Right cardiac atrium (tissue), 5 donors: ENCODE data around the gene TBC1D22B. TPM values are rescaled to one million over a fixed set of nuclear protein-coding genes. Genes with fewer than 3 reads are reported as not detected.

Source experiments
- ATAC-seq, 2 donors: fragments of 200-7000 bp; cut with Tn5 transposase; one replicate each; pipeline versions ENCODE4 v1.8.0 to v1.9.1; 2020; ENCODE audit warnings: moderate library complexity in 2 of 2, mild to moderate bottlenecking in 1 of 2
- DNase-seq, 3 donors: peaks; one replicate each; pipeline ENCODE4 v3.0.0-alpha.2; 2020
- H3K27ac ChIP-seq: one replicate; pipeline ENCODE4 v1.5.1; 2013; ENCODE audit warnings: mild to moderate bottlenecking, low read length, control low read depth, moderate library complexity
- H3K27me3 ChIP-seq: one replicate; pipeline ENCODE4 v1.6.1; 2013; ENCODE audit not compliant: control insufficient read depth, insufficient read depth
- H3K4me1 ChIP-seq: one replicate; pipeline ENCODE4 v1.6.1; 2013; ENCODE audit warnings: low read length; ENCODE audit not compliant: control insufficient read depth, insufficient read depth
- H3K4me3 ChIP-seq: one replicate; pipeline ENCODE4 v1.5.1; 2013; ENCODE audit warnings: low read length, control low read depth
- H3K9me3 ChIP-seq: one replicate; pipeline ENCODE4 v1.6.1; 2013; ENCODE audit warnings: low read length; ENCODE audit not compliant: control insufficient read depth
- WGBS: extraction: QIAGEN DNeasy Blood & Tissue Kit; methylation state at CpG from one replicate; pipeline ENCODE4 v1.1.7; 2013; 5-methylcytosine and 5-hydroxymethylcytosine counted together
- intact Hi-C, 4 donors: fragments of 100-400 bp; cut with DNase I; formaldehyde crosslinking; loops; one replicate each; pipeline versions ENCODE4 v1.11.0 to v1.14.0; 2022 to 2023
- polyA plus RNA-seq: library from polyadenylated mRNA; stranded (reverse); fragments of 200-250 nt; gene quantifications from one replicate; pipeline ENCODE4 v1.2.3, GENCODE V29; 2013
- total RNA-seq, 4 donors: library from RNA; stranded (reverse); fragmentation: NEBNext Ultra II Directional; extraction: Animal tissue kit (Norgen Biotek cat#: 25700); gene quantifications; one replicate each; pipeline ENCODE4 v1.2.1, GENCODE V29; 2021
- donor health status: healthy with polysubstance abuse.
- donor health status: DM: no; HTN: yes; CAD: no.
- donor health status: DM: no; HTN: no; CAD: no.
- donor health status: DM: no; HTN: yes; CAD: no; lungs with severe emphysema.
- donor health status: DM: yes; HTN: yes; CAD: no.

The TBC1D22B gene
- total and polyA plus RNA-seq, 5 donors: 4.6 to 9.2 (median 7.3) TPM

DNA sequence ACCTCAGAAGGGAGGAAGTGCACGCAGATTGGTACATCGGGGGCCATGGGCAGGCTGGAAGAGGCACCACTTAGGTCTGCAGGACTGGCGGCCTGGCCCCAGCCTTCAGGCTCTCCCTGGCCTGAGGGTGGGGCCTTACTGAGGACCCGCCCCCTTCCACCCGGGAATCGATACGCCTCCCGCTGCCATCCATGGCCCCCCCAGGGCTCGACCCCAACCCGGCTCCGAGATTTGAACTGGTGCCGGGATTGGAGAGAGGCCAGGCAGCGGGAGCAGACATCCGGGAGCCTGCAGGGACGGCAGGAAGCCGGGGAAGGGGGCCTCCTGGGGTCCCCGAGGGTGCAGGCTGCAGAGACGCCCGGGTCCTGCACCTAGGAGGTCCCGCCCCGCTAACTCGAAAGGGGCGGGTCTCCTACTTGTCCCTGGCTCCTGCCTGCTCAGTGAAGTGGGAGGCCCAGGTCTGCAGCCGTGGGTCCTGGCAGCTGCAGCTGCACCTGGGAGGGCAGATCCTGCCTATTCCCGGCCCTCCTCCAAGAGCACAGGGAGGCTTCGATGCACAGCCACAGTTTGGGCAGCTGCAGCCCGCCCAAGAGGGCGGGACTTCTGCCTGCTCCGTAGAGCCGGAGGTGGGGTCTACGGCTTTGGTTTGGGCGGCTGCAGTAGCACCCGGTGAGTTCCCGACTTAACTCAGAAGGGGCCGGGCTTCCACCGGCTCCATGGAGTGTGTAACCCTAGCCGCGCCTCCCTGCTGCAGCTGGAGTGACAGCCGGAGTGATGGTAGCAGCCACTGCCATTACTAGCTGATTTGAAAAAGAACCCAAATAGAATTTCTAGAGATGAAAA is 35.2 kb upstream of the TBC1D22B start:
- ATAC-seq (peak; percentile 97 to 98), DNase-seq (peak; percentile 82 to 94 (median 92))
- intact Hi-C loops: no loop called here
- no peaks in the 10 kb centered on the region for H3K9me3 ChIP-seq
- no peak overlapping the region for H3K27ac ChIP-seq
- H3K4me1 ChIP-seq: no peaks in the 10 kb centered on the region
- WGBS: under 1% methylated on average over 39 of the region's 39 CpGs
- no peaks in the 10 kb centered on the region for H3K27me3 ChIP-seq
- H3K4me3 ChIP-seq: peak overlapping the region; percentile 57

- intact Hi-C loops: no loop called here
- DNase-seq (no peak), ATAC-seq (no peak)
- Histone ChIP-seq H3K4me1 (no peaks in the 10 kb centered on the region), H3K9me3 (no peaks in the 10 kb centered on the region), H3K4me3 (peak overlapping the region; percentile 57), H3K27ac (no peak overlapping the region), H3K27me3 (no peaks in the 10 kb centered on the region)
Observed at GRCh38 chr6:37222992-37223391, 34.6 kb upstream of the TBC1D22B start.

DNA sequence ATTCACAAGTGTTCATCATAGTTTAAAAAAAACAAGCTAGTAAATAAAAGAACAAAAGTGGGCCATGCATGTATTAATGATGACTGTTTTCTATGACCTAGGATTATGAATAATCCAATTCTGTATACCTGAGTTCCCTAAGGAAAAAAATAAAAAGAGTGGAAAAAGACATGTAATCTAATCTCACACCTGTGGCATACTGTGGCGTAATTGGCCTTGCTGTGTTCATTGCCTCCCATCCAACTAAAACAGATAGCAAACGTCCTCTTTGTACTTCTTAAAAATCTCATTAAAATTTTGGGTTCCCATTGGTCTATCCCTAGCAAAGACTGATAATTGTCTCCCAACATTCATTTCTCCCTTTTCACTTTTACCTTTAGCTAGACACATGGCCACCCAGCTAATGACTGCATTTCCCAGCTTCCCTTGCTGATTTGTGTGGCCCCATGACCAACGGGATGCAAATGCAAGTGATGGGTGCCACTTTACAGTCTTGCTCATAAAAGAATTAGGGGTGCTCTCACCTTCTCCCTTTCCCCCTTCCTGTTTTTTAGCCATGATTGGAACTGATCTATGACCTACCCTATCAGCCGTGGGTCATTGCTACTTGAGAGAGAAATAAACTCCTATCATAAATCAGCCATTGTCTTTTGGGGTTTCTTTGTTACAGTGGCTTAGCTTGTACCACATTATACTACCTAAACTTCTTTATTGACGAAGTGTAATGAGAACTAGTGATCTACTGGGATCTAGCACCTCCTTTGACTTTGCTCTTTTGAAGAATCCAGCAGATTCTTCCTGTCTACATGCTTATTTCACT is 32.0 kb upstream of the TBC1D22B start:
- Histone ChIP-seq H3K27me3 (no peaks in the 10 kb centered on the region), H3K4me3 (no peak overlapping the region), H3K9me3 (no peaks in the 10 kb centered on the region), H3K4me1 (no peaks in the 10 kb centered on the region), H3K27ac (no peak overlapping the region)
- 79% methylated on average over 5 of the region's 5 CpGs for WGBS
- intact Hi-C loops: no loop called here
- DNase-seq (no peak), ATAC-seq (no peak)

GRCh38 chr6:37230104-37230503 is 27.5 kb upstream of the TBC1D22B start:
- Histone ChIP-seq H3K9me3 (no peaks in the 10 kb centered on the region), H3K4me1 (no peaks in the 10 kb centered on the region), H3K4me3 (no peak overlapping the region), H3K27ac (no peak overlapping the region), H3K27me3 (no peaks in the 10 kb centered on the region)
- ATAC-seq: no peak
- DNase-seq: no peak
- 92% methylated on average over 6 of the region's 6 CpGs for WGBS
- intact Hi-C loops: no loop called here

DNA sequence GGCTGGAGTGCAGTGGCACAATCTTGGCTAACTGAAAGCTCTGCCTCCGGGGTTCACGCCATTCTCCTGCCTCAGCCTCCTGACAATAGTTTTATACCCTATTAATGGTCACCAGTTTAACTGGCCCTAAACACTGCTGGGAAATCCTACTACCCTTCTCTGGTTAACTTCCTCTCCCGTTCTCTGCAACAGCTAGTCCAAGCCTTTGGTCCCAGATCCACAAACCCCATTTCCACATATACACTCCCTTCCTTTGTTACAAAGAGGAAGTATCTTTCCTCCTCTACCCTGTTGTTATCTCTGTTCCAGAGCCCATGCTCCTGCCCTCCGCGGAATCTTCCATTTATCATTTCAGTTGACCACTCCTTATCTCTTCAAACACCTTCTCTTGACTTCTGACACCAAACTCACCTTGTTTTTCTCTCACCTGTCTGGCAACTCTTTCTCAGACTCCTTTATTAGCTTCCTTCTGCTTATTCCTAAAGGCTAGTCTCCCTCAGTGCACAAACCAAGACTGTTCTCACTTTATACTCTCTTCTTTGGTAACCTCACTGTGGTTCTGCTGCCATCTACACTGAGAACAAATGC is 25.0 kb upstream of the TBC1D22B start:
- H3K4me3 ChIP-seq: no peak overlapping the region
- no peak for DNase-seq
- ATAC-seq: no peak
- no peaks in the 10 kb centered on the region for H3K9me3 ChIP-seq
- intact Hi-C loops: no loop called here
- H3K4me1 ChIP-seq: no peaks in the 10 kb centered on the region
- no peak overlapping the region for H3K27ac ChIP-seq
- H3K27me3 ChIP-seq: no peaks in the 10 kb centered on the region
- 72% methylated on average over 5 of the region's 5 CpGs for WGBS

- Histone ChIP-seq H3K4me3 (no peak overlapping the region), H3K4me1 (no peaks in the 10 kb centered on the region), H3K9me3 (no peaks in the 10 kb centered on the region), H3K27me3 (no peaks in the 10 kb centered on the region), H3K27ac (no peak overlapping the region)
- ATAC-seq (no peak), DNase-seq (no peak)
- intact Hi-C loops: no loop called here
- 93% methylated on average over 7 of the region's 7 CpGs for WGBS
Observed at GRCh38 chr6:37233541-37233940, 24.0 kb upstream of the TBC1D22B start.

DNA sequence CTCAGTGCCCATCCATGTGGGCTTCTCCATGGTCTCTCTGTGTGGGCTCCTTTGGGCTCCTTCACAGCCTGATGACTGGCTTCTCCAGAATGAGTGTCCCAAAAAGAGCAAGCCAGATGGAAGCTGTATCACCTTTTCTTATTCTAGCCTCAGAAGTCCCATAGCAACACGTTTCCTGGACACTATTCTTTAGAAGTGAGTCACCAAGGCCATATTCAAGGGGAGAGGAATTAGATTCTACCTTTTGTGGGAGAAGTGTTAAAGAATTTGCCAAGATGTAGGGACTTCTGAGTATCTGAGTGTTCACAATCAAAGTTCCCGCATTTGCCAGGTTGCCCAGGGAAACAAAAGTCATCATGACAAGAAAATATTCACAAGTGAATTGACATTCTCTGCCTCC is 20.7 kb upstream of the TBC1D22B start:
- intact Hi-C loops: no loop called here
- Histone ChIP-seq H3K9me3 (no peaks in the 10 kb centered on the region), H3K27ac (no peak overlapping the region), H3K27me3 (no peaks in the 10 kb centered on the region), H3K4me3 (no peak overlapping the region), H3K4me1 (peaks cover 4% of the 10 kb centered on the region)
- ATAC-seq (no peak), DNase-seq (no peak)
- 84% methylated on average over 2 of the region's 2 CpGs for WGBS

DNA sequence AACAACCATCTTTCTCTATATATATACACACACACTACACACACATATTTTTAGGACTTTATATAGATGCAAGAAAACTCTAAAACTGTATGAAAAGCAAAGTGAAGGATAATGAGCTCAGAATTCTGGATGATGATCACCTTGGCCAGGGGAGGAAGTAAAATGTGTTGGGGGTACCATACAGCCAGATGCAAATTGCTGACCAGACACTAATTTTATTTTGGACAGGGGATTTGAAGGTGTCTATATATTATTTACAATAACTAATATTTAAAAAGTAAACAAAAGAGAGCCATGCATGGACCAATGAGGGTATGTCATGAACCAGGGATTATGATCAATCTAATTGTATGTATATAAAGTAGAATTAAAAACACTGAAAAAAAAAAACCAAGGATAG is 19.8 kb upstream of the TBC1D22B start:
- Histone ChIP-seq H3K9me3 (no peaks in the 10 kb centered on the region), H3K4me1 (peaks cover 6% of the 10 kb centered on the region), H3K27me3 (no peaks in the 10 kb centered on the region), H3K4me3 (no peak overlapping the region), H3K27ac (no peak overlapping the region)
- intact Hi-C loops: no loop called here
- DNase-seq (no peak), ATAC-seq (no peak)

DNA sequence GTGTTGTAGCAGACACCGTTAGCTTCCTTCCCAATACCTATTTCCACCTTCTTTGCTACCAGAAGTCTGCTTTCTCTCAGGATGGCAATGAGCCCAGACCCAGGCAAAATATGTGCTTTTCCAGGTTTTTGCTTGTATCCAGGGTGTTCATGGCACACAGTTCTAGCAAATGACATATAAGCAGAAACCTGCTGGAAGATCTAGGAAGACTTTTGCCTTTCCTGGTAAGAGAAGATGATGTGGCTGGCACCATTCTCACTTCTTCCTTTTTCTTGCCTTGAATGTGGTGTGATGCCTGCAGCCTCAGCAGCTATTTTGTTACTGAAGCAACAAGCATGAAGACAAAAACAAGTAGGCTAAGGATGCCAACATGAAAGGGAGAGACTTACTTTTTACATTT is 19.2 kb upstream of the TBC1D22B start:
- ATAC-seq (no peak), DNase-seq (no peak)
- intact Hi-C loops: no loop called here
- Histone ChIP-seq H3K27ac (no peak overlapping the region), H3K4me1 (peaks cover 9% of the 10 kb centered on the region), H3K27me3 (no peaks in the 10 kb centered on the region), H3K4me3 (no peak overlapping the region), H3K9me3 (no peaks in the 10 kb centered on the region)
- 48% methylated on average over 1 of the region's 1 CpG for WGBS

DNA sequence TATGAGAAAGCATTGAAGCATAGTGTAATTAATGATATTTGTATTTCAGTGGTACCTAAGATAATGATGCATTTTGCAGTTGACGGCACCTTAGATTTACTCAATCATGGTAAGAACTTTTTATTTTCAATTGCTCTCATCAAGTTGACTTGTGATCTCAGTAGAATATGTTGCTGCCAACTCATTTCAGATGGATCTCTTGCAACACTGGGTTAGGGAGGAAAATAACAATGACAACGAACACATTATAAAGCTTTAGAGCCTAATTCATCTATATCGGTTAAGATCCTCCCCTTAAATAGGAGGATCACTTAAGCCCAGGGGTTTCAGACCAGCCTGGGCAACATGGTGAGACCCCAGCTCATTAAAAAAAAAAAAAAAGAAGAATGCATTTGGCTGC is 18.0 kb upstream of the TBC1D22B start:
- ATAC-seq (no peak), DNase-seq (no peak)
- H3K27ac ChIP-seq: peak overlapping the region; percentile 55
- no peaks in the 10 kb centered on the region for H3K27me3 ChIP-seq
- intact Hi-C loops: no loop called here
- WGBS: 72% methylated on average over 3 of the region's 3 CpGs
- H3K9me3 ChIP-seq: no peaks in the 10 kb centered on the region
- no peak overlapping the region for H3K4me3 ChIP-seq
- H3K4me1 ChIP-seq: peaks cover 9% of the 10 kb centered on the region
